Measurements from ENCODE around the gene HS1BP3. TPM values are rescaled to one million over a fixed set of nuclear protein-coding genes. Genes with fewer than 3 reads are reported as not detected.

The HS1BP3 gene
- polyA plus RNA-seq, 2 of the 4 experiments (the other 2 are of a cell fraction): 12.4 to 23.5 TPM

- peaks cover 46% of the 10 kb centered on the region for H3K4me1 ChIP-seq
- H3K27ac ChIP-seq: peak overlapping the region; percentile 70 to 90
- no peak overlapping the region for H3K4me3 ChIP-seq
- peak in 1 of 2 experiments; percentile 2; a peak in 1 of 5 replicates for TF ChIP-seq RAD21 (conservative IDR thresholded peaks at IDR 0.05 in 1 of 2, IDR thresholded peaks at IDR 0.05 in 1 of 2)
- TF ChIP-seq BCL3 (IDR thresholded peaks at IDR 0.05): 0 out of 3 replicates have a peak, but pooled peaks have one; percentile 30
- TF ChIP-seq HOXB5 (CRISPR knock-in tag; IDR thresholded peaks at IDR 0.05): no peak
- TF ChIP-seq USF2 (IDR thresholded peaks at IDR 0.05): no peak
- TF ChIP-seq ZC3H11A (IDR thresholded peaks at IDR 0.05): no peak
- TF ChIP-seq EP300 (IDR thresholded peaks at IDR 0.05): peak; percentile 13 to 48; a peak in 1 of 5 replicates
- TF ChIP-seq RFX5 (IDR thresholded peaks at IDR 0.05): no peak
- peak; percentile 81 for TF ChIP-seq MAFK (IDR thresholded peaks at IDR 0.05; ENCODE audit: partially characterized antibody)
- TF ChIP-seq HDAC2 (IDR thresholded peaks at IDR 0.05): no peak
- TF ChIP-seq FOSL2 (IDR thresholded peaks at IDR 0.05): peak; percentile 70
- peak; percentile 89 for TF ChIP-seq FOSL2 (CRISPR knock-in tag; IDR thresholded peaks at IDR 0.05)
- TF ChIP-seq MAX (IDR thresholded peaks at IDR 0.05): peak; percentile 95
- no peak for TF ChIP-seq CTCF (IDR thresholded peaks at IDR 0.05)
- TF ChIP-seq HEYL (CRISPR knock-in tag; IDR thresholded peaks at IDR 0.05): no peak
- no peak for TF ChIP-seq CHD4 (IDR thresholded peaks at IDR 0.05; ENCODE audit: borderline replicate concordance)
- TF ChIP-seq JUNB (IDR thresholded peaks at IDR 0.05): peak; percentile 62
- TF ChIP-seq NPAS2 (CRISPR knock-in tag; IDR thresholded peaks at IDR 0.05; ENCODE audit: borderline replicate concordance): no peak
- TF ChIP-seq HES2 (IDR thresholded peaks at IDR 0.05): no peak
- peak; percentile 35 to 66; a peak in 2 of 5 replicates for TF ChIP-seq JUN (IDR thresholded peaks at IDR 0.05)
- peak; percentile 69; the same call in 1 of the 2 replicates for TF ChIP-seq GATA3 (IDR thresholded peaks at IDR 0.05; ENCODE audit: borderline replicate concordance)
- peak; percentile 77; the same call in 1 of the 2 replicates for TF ChIP-seq E2F6 (IDR thresholded peaks at IDR 0.05; ENCODE audit: borderline replicate concordance, low read depth)
- TF ChIP-seq ATOH8 (CRISPR knock-in tag; IDR thresholded peaks at IDR 0.05; ENCODE audit: low read depth): 0 out of 2 replicates have a peak, but pooled peaks have one; percentile 18
- TF ChIP-seq RNF2 (IDR thresholded peaks at IDR 0.05; ENCODE audit: borderline replicate concordance, low read depth): no peak
- FAIRE-seq: peak; percentile 85
- ChIA-PET POLR2A (interaction anchor here (0.5 to 4.9 kb wide), 3 partner anchors 134 to 141 kb away, joined by 3 to 45 read pairs (median 4); partner anchors contain the start of gene RHOB), CTCF (interaction anchor here (0.7 to 2.0 kb wide), 8 partner anchors 10 to 50 kb away, joined by 3 to 15 read pairs (median 4); no protein-coding TSS in a partner anchor)
- WGBS (ENCODE audit: missing lambda C conversion rate): 49% methylated on average over 11 of the region's 11 CpGs
- peak; percentile 67 to 84 for ATAC-seq
- H3K4me2 ChIP-seq: peak overlapping the region; percentile 71
- DNase-seq (ENCODE audit: low read depth in 1 of 2, low spot score in 1 of 2): peak; percentile 70 to 89
- peaks cover 11% of the 10 kb centered on the region; the same call in 1 of the 3 replicates for H3K9me3 ChIP-seq
Observed at GRCh38 chr2:20584399-20585358, 66.2 kb downstream of the HS1BP3 start.

Measured in A549 (cell line).